ENCODE data around the gene USB1. TPM values are rescaled to one million over a fixed set of nuclear protein-coding genes. Genes with fewer than 3 reads are reported as not detected.

Gene USB1, protein sequence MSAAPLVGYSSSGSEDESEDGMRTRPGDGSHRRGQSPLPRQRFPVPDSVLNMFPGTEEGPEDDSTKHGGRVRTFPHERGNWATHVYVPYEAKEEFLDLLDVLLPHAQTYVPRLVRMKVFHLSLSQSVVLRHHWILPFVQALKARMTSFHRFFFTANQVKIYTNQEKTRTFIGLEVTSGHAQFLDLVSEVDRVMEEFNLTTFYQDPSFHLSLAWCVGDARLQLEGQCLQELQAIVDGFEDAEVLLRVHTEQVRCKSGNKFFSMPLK
- 133 TPM for total RNA-seq

DNA sequence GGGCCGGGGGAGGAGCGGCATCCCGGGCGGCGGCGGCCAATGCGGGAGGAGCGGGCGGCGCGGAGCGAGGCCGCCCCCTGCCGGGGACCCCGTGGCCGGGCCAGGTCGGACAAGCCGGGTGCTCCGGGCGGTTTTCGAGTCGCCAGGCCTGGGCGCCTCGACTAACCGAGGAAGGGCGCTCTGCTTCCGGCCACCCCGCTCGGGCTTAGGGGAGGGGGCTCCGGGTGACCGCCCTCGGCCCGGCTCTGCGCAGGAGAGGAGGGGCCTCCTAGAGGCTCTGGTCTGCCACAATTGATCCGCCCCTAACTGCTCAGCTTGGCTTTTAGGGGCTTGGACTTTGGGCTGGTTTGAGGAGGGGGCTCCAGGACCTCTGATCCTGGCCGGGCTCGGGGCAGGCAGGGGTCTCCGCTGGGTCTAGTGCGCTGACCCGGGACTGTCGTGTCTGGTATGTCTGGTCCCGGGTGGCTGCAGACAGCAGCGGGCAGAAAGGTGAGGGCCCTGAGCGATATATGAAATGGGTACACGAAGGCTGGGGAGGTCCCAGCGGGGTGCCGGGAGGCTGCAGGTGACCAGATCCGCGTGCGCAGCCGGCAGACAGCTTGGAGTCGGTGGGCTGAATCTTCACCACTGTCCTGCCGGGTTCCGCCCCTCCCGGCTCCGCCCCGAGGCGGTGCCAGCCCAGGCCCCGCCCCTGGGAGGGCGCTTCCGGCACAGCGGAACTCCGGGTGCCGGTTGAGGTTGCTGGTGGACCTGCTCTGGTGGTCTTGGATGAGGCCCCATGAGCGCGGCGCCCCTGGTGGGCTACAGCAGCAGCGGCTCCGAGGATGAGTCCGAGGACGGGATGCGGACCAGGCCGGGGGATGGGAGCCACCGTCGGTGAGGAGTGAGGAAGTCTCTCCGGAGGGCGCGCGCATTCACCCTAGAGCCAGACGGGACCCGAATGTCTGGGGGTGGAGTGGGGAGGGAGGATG lies at the start of gene USB1:
Gene USB1, plus strand, starts transcription at position 702 of the 971 bp plus-strand sequence. Its CDS starts 77 bp downstream, at position 779.
- H3K4me1 ChIP-seq, result peaks cover 12 to 19% of the 10 kb centered on the region in 2 donors
- H3K27ac ChIP-seq, result peak within 1 kb of the TSS; percentile 85 to 95
- H3K36me3 ChIP-seq, result peaks cover 21 to 23% of the 10 kb centered on the region in 2 donors
- no peaks in the 10 kb centered on the region for H3K27me3 ChIP-seq
- intact Hi-C loops (cut with DNase I), result loop anchor here (1.0 to 10.0 kb wide), 9 partner anchors 102 to 514 kb away; partner anchors contain the start of genes CCDC102A, CFAP20, GINS3 and KATNB1
- H3K4me3 ChIP-seq, result peak within 1 kb of the TSS; percentile 78 to 93
- DNase-seq (ENCODE audit: low spot score in 2 of 2), result peak; percentile 37 to 90
- TF ChIP-seq, protein P1, sequence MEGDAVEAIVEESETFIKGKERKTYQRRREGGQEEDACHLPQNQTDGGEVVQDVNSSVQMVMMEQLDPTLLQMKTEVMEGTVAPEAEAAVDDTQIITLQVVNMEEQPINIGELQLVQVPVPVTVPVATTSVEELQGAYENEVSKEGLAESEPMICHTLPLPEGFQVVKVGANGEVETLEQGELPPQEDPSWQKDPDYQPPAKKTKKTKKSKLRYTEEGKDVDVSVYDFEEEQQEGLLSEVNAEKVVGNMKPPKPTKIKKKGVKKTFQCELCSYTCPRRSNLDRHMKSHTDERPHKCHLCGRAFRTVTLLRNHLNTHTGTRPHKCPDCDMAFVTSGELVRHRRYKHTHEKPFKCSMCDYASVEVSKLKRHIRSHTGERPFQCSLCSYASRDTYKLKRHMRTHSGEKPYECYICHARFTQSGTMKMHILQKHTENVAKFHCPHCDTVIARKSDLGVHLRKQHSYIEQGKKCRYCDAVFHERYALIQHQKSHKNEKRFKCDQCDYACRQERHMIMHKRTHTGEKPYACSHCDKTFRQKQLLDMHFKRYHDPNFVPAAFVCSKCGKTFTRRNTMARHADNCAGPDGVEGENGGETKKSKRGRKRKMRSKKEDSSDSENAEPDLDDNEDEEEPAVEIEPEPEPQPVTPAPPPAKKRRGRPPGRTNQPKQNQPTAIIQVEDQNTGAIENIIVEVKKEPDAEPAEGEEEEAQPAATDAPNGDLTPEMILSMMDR (IDR thresholded peaks at IDR 0.05), result peak; percentile 47 to 64 (median 63)
- H3K9me3 ChIP-seq, result no peaks in the 10 kb centered on the region

DNA sequence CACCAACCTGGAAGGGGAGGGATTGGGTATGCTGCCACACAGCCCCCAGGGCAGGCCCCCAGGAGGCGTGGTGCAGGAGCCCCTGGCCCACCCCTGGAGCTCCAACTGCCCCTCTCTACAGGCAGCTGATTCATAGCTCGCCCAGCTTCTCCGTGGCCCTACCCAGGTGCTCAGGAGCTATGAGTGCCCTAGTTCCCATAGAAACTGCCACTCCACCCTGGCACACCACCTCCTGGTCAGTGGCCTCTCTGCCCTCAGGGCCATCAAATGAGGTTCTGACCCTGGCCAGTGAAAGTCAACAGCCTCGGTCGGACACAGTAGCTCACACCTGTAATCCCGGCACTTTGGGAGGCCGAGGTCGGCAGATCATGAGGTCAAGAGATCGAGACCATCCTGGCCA lies 48.3 kb upstream of the USB1 start:
- Histone ChIP-seq H3K4me3 (no peak overlapping the region), H3K9me3 (no peaks in the 10 kb centered on the region), H3K27ac (no peak overlapping the region), H3K4me1 (no peaks in the 10 kb centered on the region), H3K27me3 (no peaks in the 10 kb centered on the region), H3K36me3 (no peaks in the 10 kb centered on the region)
- TF ChIP-seq, protein P1 (IDR thresholded peaks at IDR 0.05), result no peak
- intact Hi-C loops (cut with DNase I), result no loop called here
- no peak for DNase-seq (ENCODE audit: low spot score in 2 of 2)

DNA sequence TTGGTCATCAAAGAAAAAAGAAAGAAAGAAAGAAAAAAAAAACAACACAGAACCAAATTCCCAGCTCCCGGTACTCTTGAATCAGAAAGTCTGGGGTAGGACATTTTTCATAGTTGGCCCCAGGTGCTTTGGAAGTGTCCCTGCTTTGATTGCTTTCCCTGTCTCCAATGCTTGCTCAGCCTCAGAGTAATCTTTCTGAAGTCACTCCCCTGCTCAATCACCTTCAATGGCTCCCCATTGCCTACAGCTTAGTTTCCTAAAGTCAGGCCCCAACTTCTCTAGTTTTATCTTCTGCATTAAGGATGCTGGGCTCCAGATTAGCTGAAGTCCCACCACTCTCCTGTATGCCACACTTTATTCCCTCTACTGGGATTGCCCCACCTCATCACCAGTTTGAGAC lies 47.4 kb upstream of the USB1 start:
- DNase-seq (ENCODE audit: low spot score in 2 of 2), result no peak
- intact Hi-C loops (cut with DNase I), result no loop called here
- TF ChIP-seq, protein P1 (IDR thresholded peaks at IDR 0.05), result no peak
- no peaks in the 10 kb centered on the region for H3K4me1 ChIP-seq
- H3K4me3 ChIP-seq, result no peak overlapping the region
- no peaks in the 10 kb centered on the region for H3K36me3 ChIP-seq
- no peaks in the 10 kb centered on the region for H3K27me3 ChIP-seq
- no peaks in the 10 kb centered on the region for H3K9me3 ChIP-seq
- no peak overlapping the region for H3K27ac ChIP-seq

DNA sequence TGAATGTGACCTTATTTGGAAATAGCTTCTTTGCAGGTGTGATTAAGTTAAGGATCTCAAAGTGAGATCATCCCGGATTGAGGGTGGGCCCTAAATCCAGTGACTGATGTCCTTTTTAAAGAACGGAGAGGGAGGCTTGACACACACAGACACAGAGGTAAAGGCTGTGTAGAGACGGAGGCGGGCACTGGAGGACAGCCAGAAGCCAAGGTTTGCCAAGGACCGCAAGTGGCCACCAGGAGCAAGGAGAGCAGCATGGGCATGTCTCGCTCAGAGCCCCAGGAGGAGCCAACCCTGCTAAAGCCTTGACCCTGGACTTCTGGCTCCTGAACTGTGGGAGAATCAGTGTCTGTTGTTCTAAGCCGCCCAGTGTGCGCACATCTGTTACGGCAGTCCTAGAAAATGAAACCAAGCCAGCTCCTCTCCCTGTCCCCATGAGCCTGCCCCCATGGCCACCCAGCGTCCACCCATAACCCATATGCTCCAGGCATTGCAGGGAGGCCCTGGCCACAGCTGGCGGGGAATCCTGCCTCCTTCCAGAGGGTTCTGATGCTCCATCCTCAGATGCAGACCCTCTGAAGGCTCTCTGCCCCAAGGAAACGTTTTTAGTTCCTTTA lies 45.5 kb upstream of the USB1 start:
- TF ChIP-seq, protein P1 (IDR thresholded peaks at IDR 0.05), result no peak
- no peak overlapping the region for H3K4me3 ChIP-seq
- DNase-seq (ENCODE audit: low spot score in 2 of 2), result no peak
- no peaks in the 10 kb centered on the region for H3K4me1 ChIP-seq
- no peak overlapping the region for H3K27ac ChIP-seq
- no peaks in the 10 kb centered on the region for H3K27me3 ChIP-seq
- no peaks in the 10 kb centered on the region for H3K36me3 ChIP-seq
- no peaks in the 10 kb centered on the region for H3K9me3 ChIP-seq
- intact Hi-C loops (cut with DNase I), result no loop called here

DNA sequence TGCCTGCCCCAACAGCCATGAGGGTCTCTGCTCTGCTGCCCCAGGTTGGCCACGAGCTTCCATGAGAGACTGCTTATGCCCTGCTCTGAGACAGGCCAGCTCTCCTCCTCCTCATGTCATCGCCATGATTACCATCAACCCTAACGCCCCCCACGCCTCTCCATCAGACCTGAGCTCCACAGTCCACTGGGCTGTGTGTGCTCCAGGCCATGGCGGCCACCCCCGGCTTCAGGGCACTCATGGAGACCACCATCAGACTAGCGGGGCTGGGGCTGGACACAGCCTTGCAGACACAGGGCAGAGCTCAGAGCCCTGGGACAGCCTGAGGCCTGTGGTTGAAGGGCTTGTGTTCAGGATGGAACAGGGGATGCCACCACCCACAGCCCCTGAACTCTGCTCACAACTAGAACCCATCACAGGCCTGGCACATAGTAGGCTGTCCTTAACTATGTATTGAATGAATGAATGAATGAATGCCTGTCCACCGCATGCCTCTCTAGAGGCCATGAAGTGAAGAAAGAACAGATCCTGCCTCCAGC lies 44.9 kb upstream of the USB1 start:
- Histone ChIP-seq H3K4me3 (no peak overlapping the region), H3K9me3 (no peaks in the 10 kb centered on the region), H3K4me1 (no peaks in the 10 kb centered on the region), H3K27ac (no peak overlapping the region), H3K36me3 (no peaks in the 10 kb centered on the region), H3K27me3 (no peaks in the 10 kb centered on the region)
- DNase-seq (ENCODE audit: low spot score in 2 of 2), result no peak
- TF ChIP-seq, protein P1 (IDR thresholded peaks at IDR 0.05), result no peak
- intact Hi-C loops (cut with DNase I), result no loop called here

Measured in ascending aorta (tissue), 2 donors.